ENCODE data around the gene DMKN.
"Not testable (repeated sequence)": the region's sequence is repeated elsewhere in the genome, so short reads cannot be mapped to it uniquely, and the experiment has no call there.

Gene DMKN

GRCh38 chr19:35498220-35498619 lies 15.2 kb downstream of the DMKN start:
- DNase-seq (ENCODE audit: low read depth in 2 of 2), result no peak

- DNase-seq (ENCODE audit: low read depth in 2 of 2), result no peak
Measured at GRCh38 chr19:35497406-35497805, 16.0 kb downstream of the DMKN start.

GRCh38 chr19:35495107-35496064 lies 18.1 kb downstream of the DMKN start:
- DNase-seq (ENCODE audit: low read depth in 2 of 2), result peak; percentile 69 to 76

- DNase-seq (ENCODE audit: low read depth in 2 of 2), result no peak
Measured at GRCh38 chr19:35493971-35494370, 19.5 kb downstream of the DMKN start.

- DNase-seq (ENCODE audit: low read depth in 2 of 2), result no peak
Measured at GRCh38 chr19:35491836-35492360, 21.6 kb downstream of the DMKN start.

GRCh38 chr19:35490364-35490763 lies 23.1 kb downstream of the DMKN start, which contains the start of gene KRTDAP:
Gene KRTDAP, minus strand, starts transcription at chr19:35490464. Its CDS starts 22 bp downstream, at chr19:35490442.
- no peak for DNase-seq (ENCODE audit: low read depth in 2 of 2)

GRCh38 chr19:35488677-35489076 lies 24.8 kb downstream of the DMKN start:
- no peak for DNase-seq (ENCODE audit: low read depth in 2 of 2)

- no peak for DNase-seq (ENCODE audit: low read depth in 2 of 2)
Measured at GRCh38 chr19:35487656-35488182, 25.7 kb downstream of the DMKN start.

- no peak for DNase-seq (ENCODE audit: low read depth in 2 of 2)
Measured at GRCh38 chr19:35486268-35486708, 27.2 kb downstream of the DMKN start.

GRCh38 chr19:35484252-35485036 lies 29.0 kb downstream of the DMKN start:
- DNase-seq (ENCODE audit: low read depth in 2 of 2), result no peak

- no peak for DNase-seq (ENCODE audit: low read depth in 2 of 2)
Measured at GRCh38 chr19:35483089-35483488, 30.4 kb downstream of the DMKN start.

- no peak for DNase-seq (ENCODE audit: low read depth in 2 of 2)
Measured at GRCh38 chr19:35478794-35479677, 34.4 kb downstream of the DMKN start.

GRCh38 chr19:35476149-35476548 lies 37.3 kb downstream of the DMKN start:
- DNase-seq (ENCODE audit: low read depth in 2 of 2), result peak in 1 of 2 donors; percentile 36

- not testable (repeated sequence) for DNase-seq (ENCODE audit: low read depth in 2 of 2)
Measured at GRCh38 chr19:35474594-35474993, 38.9 kb downstream of the DMKN start.

GRCh38 chr19:35474104-35474503 lies 39.3 kb downstream of the DMKN start:
- no peak for DNase-seq (ENCODE audit: low read depth in 2 of 2)

GRCh38 chr19:35471946-35472345 lies 41.5 kb downstream of the DMKN start:
- no peak for DNase-seq (ENCODE audit: low read depth in 2 of 2)

- not testable (repeated sequence) for DNase-seq (ENCODE audit: low read depth in 2 of 2)
Measured at GRCh38 chr19:35471075-35471474, 42.4 kb downstream of the DMKN start.

- no peak for DNase-seq (ENCODE audit: low read depth in 2 of 2)
Measured at GRCh38 chr19:35470128-35470527, 43.3 kb downstream of the DMKN start.

- peak; percentile 43 to 47 for DNase-seq (ENCODE audit: low read depth in 2 of 2)
Measured at GRCh38 chr19:35468637-35469036, 44.8 kb downstream of the DMKN start.

GRCh38 chr19:35466259-35466658 lies 47.2 kb downstream of the DMKN start:
- DNase-seq (ENCODE audit: low read depth in 2 of 2), result no peak

GRCh38 chr19:35462956-35463355 lies 50.5 kb downstream of the DMKN start:
- DNase-seq (ENCODE audit: low read depth in 2 of 2), result not testable (repeated sequence)

All from stimulated activated CD4-positive, alpha-beta T cell treated with anti-CD3 and anti-CD28 coated beads, Interleukin-4, amount 100 ng/mL, for 48 hours (primary cell).